ENCODE data around the gene ZNF438. TPM values are rescaled to one million over a fixed set of nuclear protein-coding genes. Genes with fewer than 3 reads are reported as not detected.

Gene ZNF438
- total and polyA plus RNA-seq, 2 of the 4 experiments (the other 2 are of a cell fraction): 1.8 to 2.9 TPM

GRCh38 chr10:30918651-30919050, 113.0 kb downstream of the ZNF438 start:
- no peaks in the 10 kb centered on the region for H3K4me1 ChIP-seq (ENCODE audit: control insufficient read depth, insufficient read depth, low read length)
- no TSS peak for BruUV-seq (replicated peaks)
- dilution Hi-C loops (cut with HindIII; ENCODE audit: low sequenced_read_pairs, unreplicated experiment) (no loop called here), intact Hi-C loops (cut with micrococcal nuclease) (no loop called here), in situ Hi-C loops (cut with MboI; ENCODE audit: low sequenced_read_pairs) (no loop called here)
- H3K9me3 ChIP-seq (ENCODE audit: control insufficient read depth, insufficient read depth, low read length): no peaks in the 10 kb centered on the region
- no peaks in the 10 kb centered on the region for H3K79me1 ChIP-seq (ENCODE audit: low read depth in 1 of 2, low read length in 2 of 2)
- H3K36me3 ChIP-seq (ENCODE audit: control insufficient read depth, insufficient read depth, low read length): no peaks in the 10 kb centered on the region
- H2AFZ ChIP-seq (replicated peaks; ENCODE audit: low read length, poor library complexity): no peak overlapping the region
- no peak overlapping the region for H2AK5ac ChIP-seq (ENCODE audit: low read depth, low read length)
- no peak overlapping the region for H3K14ac ChIP-seq (replicated peaks; ENCODE audit: low read depth, low read length)
- H3K18ac ChIP-seq (ENCODE audit: low read depth, low read length): no peak overlapping the region
- no CpG with 5 or more reads among the region's 2 CpGs for WGBS, 2 experiments (ENCODE audit: extremely low coverage in 2 of 2, insufficient read length in 1 of 2)
- no peak overlapping the region for H3K23ac ChIP-seq (ENCODE audit: low read depth, low read length)
- no peak overlapping the region for H3K4me3 ChIP-seq (ENCODE audit: insufficient read depth, low read depth, low read length)
- no peak overlapping the region for H3K9ac ChIP-seq (ENCODE audit: low read depth, low read length)
- H4K91ac ChIP-seq (ENCODE audit: insufficient read depth, low read depth, low read length): no peak overlapping the region
- no peaks in the 10 kb centered on the region for H3K9me1 ChIP-seq (ENCODE audit: insufficient read depth, low read length)
- H2BK20ac ChIP-seq (ENCODE audit: low read depth, low read length): no peak overlapping the region
- no peaks in the 10 kb centered on the region for H4K20me1 ChIP-seq (ENCODE audit: insufficient read depth, low read length)
- no peak overlapping the region for H3K56ac ChIP-seq (ENCODE audit: extremely low read depth, insufficient read depth, low read length)
- no peak overlapping the region for H2AK9ac ChIP-seq (replicated peaks; ENCODE audit: low read depth, low read length, poor library complexity)
- H3K4ac ChIP-seq (ENCODE audit: low read depth, low read length): no peak overlapping the region
- H3K4me2 ChIP-seq (ENCODE audit: low read depth, low read length): no peak overlapping the region
- no peaks in the 10 kb centered on the region for H3K27me3 ChIP-seq (ENCODE audit: control insufficient read depth, insufficient read depth, low read length)
- H2BK5ac ChIP-seq (ENCODE audit: low read depth, low read length, poor library complexity, severe bottlenecking): no peak overlapping the region
- TF ChIP-seq RCOR1 (IDR thresholded peaks at IDR 0.05; ENCODE audit: insufficient replicate concordance, low read length): no peak
- TF ChIP-seq MXI1 (IDR thresholded peaks at IDR 0.05; ENCODE audit: borderline replicate concordance, low read depth, low read length): no peak
- no peak for TF ChIP-seq RFX5 (IDR thresholded peaks at IDR 0.05; ENCODE audit: low read depth, low read length)
- TF ChIP-seq CTCF (conservative IDR thresholded peaks at IDR 0.05; ENCODE audit: low read depth, low read length): no peak
- no peak for TF ChIP-seq MAZ (IDR thresholded peaks at IDR 0.05; ENCODE audit: borderline replicate concordance, low read depth, low read length)
- no peak for TF ChIP-seq CEBPB (IDR thresholded peaks at IDR 0.05; ENCODE audit: low read depth, low read length)
- TF ChIP-seq NFE2L2 (IDR thresholded peaks at IDR 0.05; ENCODE audit: low read depth, low read length): no peak
- TF ChIP-seq FOS (IDR thresholded peaks at IDR 0.05; ENCODE audit: low read depth, low read length): no peak
- TF ChIP-seq CHD1 (IDR thresholded peaks at IDR 0.05; ENCODE audit: low read depth, low read length): no peak
- ChIA-PET POLR2A (ENCODE audit: unreplicated experiment) (no interaction called here), CTCF (no interaction called here)
- DNase-seq: no peak
- no peak overlapping the region for H2BK15ac ChIP-seq (ENCODE audit: low read depth, low read length)
- H4K5ac ChIP-seq (ENCODE audit: low read depth, low read length): no peak overlapping the region
- H2BK120ac ChIP-seq (ENCODE audit: low read depth, low read length): no peak overlapping the region
- H3K27ac ChIP-seq (ENCODE audit: insufficient read depth, low read length): no peak overlapping the region
- H4K8ac ChIP-seq (ENCODE audit: low read depth in 2 of 2, low read length in 2 of 2): no peak overlapping the region
- no peak for ATAC-seq (ENCODE audit: low read depth)
